GM20431 (cell line): ENCODE results near the gene DDX60.
"Not testable (repeated sequence)": the region's sequence is repeated elsewhere in the genome, so short reads cannot be mapped to it uniquely, and the experiment has no call there.

Experiments
- in situ Hi-C: fragments of 300-500 bp; cut with MseI, MboI; formaldehyde crosslinking; loops from one replicate; pipeline ENCODE4 v1.15.0; 2020; ENCODE audit warnings: low sequenced_read_pairs; ENCODE audit not compliant: unreplicated experiment

DDX60 gene

DNA sequence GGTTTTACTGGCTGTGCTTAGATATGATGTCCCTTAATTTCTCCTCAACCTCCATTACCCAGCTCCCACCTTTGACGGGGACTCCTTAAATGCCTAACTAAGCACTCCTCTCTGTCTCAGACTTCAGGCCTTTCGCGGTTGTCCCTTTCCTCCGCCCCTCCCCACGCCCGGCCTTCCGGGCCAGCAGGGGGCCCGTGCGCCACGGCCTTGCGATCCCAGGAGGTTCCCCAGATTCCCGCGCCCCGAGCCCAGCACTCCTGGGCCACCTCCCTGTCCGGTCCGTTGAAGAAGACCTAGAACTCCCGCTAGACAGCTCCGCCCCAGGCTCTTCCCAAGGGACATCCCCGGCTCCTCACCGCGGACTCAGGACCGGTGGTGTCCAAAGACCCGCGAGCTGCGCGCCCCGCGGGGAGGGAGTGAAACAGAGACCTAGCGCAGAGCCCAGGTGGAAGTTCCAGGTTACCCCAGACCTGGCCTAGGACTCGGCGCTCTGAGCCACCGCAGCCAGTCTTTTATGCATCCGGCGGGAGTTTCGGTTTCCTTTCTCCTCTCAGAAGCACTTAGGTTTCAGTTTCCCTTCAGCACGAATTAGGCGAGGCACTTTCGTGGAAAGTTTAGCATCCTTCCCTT lies at the start of gene DDX60:
Gene DDX60 (minus strand): TSS at position 487 of the 630 bp plus-strand sequence. CDS start 7,493 bp downstream, outside the sequence.
- in situ Hi-C loops, result no loop called here

DNA sequence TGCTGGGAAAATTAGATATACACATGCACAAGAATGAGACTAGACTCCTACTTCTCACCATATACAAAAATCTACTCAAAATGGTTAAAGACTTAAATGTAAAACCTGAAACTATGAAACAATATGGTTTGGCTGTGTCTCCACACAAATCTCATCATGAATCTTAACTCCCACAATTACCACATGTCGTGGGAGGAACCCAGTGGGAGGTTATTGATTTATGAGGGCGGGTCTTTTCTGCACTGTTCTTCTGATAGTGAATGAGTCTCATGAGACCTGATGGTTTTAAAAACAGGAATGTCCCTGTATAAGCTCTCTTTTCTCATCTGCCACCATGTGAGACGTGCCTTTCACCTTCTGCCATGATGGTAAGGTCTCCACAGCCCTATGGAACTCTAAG lies 48.5 kb upstream of the DDX60 start:
- in situ Hi-C loops, result no loop called here

- in situ Hi-C loops, result no loop called here
Measured at GRCh38 chr4:168362025-168362401, 43.5 kb upstream of the DDX60 start.

DNA sequence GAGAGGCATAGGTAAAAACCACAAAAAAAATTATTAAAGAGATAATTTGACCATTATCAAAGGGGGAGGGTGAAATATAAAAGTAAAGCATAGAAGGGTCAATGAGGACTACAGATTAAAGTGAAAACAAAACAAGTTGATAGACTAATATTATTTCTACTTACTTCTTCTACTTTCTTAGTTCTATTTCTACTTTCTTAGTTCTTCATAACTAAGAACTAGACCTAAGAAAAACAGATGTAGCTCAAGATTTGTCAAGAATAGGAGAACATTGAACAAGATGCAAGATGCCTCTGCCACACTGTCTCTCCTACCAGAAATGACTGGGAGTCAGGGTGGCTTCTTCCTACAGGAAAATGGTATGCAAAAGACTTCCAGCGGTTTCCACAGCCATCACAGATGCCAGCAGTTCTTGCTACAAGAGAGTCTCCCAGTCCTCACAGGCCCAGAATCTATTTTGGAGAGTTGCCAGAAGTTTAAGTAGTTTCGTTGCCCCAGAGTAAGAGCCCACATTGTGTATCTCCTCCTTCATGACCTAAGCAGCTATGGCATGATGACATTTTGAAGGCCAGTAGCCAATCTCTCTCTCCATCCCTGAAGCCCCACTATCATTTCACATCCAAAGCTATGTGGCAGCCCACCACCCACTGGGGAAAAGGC lies 42.9 kb upstream of the DDX60 start:
- in situ Hi-C loops, result no loop called here

- in situ Hi-C loops, result no loop called here
Measured at GRCh38 chr4:168360271-168360670, 41.7 kb upstream of the DDX60 start.

DNA sequence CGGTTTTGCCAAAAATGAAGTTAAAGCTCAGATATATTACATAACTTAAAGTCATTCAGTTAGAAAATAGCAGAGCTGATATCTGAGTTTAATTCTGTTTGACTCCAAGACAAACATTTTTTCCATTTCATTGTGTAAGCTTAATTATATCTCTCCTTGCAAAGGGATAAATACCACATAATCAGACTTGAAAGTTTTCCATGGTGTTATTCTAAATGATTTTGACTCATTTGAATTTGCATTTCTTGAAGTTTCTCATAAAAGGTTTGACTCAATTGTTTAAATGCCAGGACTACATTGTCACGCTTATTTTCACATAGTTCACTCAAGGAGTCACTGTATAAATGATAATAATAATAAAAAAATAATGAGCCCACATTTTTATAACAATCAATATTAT lies 39.4 kb upstream of the DDX60 start:
- in situ Hi-C loops, result no loop called here

DNA sequence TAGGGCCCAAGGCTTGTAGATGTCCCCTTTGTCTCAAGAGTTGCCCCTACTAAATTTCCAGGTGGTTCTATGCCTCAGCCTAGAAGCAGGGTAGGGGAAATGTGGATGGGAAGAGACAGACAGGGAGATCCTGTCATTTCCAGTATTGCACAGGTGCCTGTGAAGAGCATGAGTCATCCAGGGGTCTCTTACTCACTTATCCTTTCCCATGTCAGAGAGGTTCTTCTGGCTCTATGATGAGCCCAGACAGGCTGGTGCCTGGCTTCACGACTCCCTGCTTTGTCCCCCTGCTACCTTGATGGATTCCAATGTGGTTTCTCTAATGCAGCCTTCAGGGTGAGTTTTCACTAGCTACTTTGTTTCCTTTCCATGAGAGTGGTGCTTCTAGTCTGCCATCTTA lies 35.2 kb upstream of the DDX60 start:
- in situ Hi-C loops, result no loop called here

DNA sequence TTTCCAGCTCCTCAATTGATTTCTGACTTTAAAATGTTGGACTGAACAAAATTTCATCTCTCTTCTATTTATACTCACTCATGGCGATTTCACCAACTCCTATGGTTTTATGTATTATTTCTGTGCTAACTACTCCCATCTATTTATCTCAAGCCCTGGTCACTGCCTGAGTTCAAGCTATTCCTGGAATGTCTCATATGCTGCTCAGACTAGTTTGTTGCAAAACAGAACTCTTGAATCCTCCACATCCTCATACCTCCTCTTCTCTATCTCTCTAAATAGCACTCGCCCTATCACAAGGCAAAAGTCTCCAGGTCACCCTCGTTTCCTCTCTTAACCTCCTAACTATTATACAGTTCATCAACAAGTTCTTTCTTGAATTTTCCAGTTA lies 19.0 kb upstream of the DDX60 start:
- in situ Hi-C loops, result no loop called here

DNA sequence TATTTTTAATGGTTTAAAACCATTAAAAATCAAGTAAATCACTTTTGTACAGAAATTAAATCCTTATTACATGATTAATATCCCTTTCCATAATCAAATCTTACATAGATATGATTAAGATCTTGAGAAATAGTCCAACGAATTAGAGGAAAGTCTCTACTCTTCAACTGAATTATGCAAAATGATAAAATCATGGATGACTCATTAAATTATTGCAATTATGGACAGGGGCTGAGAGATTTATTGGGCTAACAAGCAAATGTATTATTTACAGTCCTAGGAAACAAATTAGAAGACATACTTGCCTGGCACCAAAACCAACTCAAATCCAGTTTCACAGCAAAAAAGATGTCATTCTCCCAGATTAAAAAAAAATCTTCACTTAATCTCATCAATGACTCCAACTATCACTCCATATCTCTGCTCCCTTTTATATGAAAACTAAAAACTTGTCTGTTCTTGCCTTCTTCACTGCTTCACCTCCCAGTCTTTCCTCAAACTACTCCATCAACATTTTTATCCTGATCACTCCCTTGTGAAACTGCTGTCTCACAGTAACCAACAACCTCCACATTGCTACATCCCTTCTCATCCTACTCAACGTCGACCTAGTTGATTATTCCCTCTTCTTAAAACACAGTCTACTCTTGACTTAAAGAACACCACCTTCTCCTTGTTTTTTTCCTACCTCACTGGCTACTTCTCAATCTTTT lies 18.4 kb upstream of the DDX60 start:
- in situ Hi-C loops, result no loop called here

- in situ Hi-C loops, result no loop called here
Measured at GRCh38 chr4:168335621-168336020, 17.1 kb upstream of the DDX60 start.

DNA sequence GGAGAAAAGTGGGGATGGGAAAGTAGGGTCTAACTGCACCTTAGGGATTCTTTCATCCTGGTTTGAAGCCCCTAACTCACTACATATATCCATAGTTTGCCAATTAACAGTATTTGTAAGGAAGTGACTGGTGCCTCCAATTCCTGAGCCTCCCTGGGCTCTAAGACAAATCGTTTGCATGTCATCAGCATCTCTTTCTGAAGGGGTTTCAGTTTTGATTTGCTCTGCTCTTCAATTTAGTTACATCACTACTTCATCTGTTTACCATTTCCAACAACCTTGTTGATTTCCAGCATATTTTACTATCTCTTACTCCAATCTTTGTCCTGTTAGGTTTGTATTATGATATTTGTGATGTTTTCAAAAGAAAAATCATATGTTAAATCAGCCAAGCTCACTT lies 15.5 kb upstream of the DDX60 start:
- in situ Hi-C loops, result no loop called here

DNA sequence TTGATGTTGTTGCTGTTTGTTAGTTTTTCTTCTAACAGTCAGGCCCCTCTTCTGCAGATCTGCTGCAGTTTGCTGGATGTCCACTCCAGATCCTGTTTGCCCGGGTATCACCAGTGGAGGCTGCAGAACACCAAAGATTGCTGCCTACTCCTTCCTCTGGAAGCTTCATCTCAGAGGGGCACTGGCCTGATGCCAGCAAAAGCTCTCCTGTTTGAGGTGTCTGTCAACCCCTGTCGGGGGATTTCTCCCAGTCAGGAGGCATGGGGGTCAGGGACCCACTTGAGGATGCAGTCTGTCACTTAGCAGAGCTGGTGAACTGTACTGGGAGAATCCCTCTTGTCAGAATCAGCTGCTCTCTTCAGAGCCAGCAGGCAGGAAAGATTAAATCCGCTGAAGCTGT lies 12.0 kb upstream of the DDX60 start:
- in situ Hi-C loops, result not testable (repeated sequence)

GRCh38 chr4:168325591-168325990 lies 7.0 kb upstream of the DDX60 start:
- in situ Hi-C loops, result no loop called here

DNA sequence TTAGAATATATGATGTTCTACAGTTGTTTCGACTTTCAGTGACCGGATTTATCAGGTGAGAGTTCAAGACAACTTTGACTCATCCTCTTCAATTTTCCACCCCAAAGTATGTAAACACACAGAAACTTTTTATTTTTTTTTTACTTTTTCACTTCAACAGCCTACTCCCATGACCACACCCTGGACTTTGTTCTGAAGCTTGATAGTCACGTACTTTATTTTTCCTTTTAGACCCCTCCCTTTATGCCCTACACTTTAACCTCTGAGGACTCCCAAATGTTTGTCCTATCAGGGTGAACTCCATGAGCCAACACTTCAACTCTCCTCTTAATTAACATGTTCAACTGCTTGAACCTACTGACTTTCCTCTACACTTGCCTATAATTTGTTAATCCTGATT lies 2.5 kb upstream of the DDX60 start:
- in situ Hi-C loops, result no loop called here

- in situ Hi-C loops, result no loop called here
Measured at GRCh38 chr4:168319486-168320019, 1.0 kb upstream of the DDX60 start.

- in situ Hi-C loops, result no loop called here
Measured at GRCh38 chr4:168317621-168318020, 931 bp downstream of the DDX60 start.

GRCh38 chr4:168309781-168310180 lies 8.8 kb downstream of the DDX60 start:
- in situ Hi-C loops, result no loop called here

DNA sequence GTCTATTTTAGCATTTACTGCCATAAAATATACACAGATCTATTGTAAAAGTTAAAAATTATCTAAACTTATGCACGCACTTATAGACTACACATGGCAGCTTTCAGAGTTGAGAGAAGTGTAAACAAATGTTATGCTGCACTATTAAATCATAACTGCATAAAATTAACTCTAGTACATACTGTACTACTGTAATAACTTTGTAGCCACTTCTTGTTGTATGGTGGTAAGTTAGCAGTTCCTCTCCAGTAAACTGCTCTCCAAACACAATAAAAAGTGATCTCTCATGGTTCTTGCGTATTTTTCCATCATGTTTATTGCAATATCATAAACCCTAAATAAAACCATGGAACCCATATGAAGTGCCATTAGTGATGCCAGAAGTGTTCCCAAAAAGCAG lies 9.6 kb downstream of the DDX60 start:
- in situ Hi-C loops, result no loop called here

GRCh38 chr4:168306476-168306875 lies 12.1 kb downstream of the DDX60 start:
- in situ Hi-C loops, result no loop called here

GRCh38 chr4:168304744-168305459 lies 13.7 kb downstream of the DDX60 start:
- in situ Hi-C loops, result no loop called here

DNA sequence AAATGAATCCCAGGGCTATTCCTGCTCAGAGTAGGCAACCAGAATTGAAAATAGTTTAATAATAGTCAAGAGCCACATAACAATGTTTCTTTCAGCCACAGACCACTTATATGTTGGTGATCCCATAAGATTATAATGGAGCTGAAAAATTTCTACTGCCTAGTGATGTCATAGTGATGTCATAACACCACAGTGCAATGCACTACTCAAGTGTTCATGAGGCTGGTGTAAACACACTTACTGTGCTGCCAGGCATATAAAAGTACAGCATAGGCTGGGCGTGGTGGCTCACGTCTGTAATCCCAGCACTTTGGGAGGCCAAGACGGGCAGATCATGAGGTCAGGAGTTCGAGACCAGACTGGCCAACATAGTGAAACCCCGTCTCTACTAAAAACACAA lies 15.1 kb downstream of the DDX60 start:
- in situ Hi-C loops, result not testable (repeated sequence)
